ENCODE results near the gene YY2.
"Not testable (repeated sequence)": the region's sequence is repeated elsewhere in the genome, so short reads cannot be mapped to it uniquely, and the experiment has no call there.

The YY2 gene

DNA sequence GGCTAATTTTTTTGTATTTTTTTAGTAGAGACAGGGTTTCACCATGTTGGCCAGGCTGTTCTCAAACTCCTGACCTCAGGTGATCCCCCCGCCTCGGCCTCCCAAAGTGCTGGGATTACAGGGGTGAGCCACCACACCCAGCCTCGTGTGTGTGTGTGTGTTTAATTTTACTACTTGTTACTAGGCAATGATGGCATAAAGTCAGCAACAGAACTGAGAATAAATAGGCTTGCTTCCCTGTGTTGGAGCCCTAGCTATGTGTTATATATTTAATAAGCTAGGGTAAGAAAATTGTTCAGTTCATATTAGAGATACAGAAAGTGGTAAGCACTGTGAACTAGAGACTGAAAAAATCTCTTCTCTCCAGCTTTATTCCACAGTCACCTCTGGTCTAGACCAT, 18.4 kb downstream of the YY2 start:
- not testable (repeated sequence) for DNase-seq (ENCODE audit: low read depth in 2 of 2)

DNA sequence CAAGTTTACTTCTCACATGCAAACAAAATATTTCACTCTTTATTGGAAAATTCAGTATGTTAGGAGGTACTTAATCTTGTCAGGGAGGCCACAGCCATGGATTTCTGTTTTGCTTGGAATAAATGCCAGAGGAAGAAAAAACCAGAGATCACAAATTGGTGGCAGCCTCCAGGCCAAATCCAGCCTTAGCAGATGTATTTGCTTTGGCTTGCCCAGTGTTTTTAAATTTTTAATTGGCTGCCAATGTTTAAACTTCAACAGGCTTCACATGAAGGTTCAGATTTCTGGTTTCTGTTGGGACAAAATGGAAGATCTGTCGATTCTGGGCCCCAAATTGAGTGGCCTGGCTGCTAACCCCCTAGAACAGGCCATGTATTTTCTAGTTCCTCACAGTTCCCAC, 19.2 kb downstream of the YY2 start:
- no peak for DNase-seq (ENCODE audit: low read depth in 2 of 2)

DNA sequence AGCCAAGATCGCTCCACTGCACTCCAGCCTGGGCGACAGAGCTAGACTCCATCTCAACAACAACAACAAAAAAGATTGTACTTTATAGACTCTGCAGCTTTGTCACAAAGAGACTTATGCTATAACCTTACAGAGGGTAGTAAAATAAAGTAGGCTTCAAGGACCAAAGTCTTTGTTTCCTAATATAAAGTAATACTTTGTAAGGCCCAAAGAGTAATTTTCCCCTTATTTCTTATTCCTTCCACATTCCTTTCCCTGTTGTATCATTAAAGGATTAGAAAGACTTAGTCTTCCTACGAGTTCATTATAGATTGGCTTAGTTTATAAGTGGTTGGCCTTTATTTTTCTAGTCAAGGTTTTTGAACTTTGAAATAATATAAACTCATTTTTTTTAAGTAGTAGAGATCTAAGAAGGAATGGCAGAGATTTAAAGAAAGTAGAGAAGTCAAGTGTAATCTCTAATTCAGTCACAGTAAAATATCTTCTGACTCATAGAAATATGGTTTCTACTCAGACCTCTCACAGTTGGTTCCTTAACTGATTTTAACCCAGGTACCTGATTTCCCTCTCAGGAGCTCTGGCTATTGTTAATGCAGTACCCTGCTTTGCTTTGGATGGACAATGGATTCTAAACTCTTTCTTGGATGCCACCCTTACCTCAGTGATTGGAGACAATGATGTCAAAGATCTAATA, 26.2 kb downstream of the YY2 start:
- no peak for DNase-seq (ENCODE audit: low read depth in 2 of 2)

DNA sequence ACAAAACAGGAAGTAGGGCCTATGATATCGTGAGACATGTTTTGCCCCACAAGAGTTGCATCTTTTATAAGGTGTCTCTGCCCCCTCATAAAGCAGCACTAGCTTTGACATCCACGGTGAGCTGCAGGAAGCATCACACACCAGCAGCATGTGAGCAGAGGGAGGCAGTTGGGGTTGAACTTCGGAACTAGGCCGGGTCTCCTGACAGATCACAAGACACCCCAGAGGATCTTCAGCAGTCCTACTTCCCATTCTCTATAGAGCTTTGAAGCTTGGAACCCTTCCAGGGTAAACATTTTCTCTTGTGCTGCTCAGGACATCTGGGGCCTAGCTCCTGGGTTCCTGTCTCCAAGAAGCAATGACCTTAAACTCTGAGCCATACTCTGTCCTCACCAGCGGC, 27.5 kb downstream of the YY2 start:
- DNase-seq (ENCODE audit: low read depth in 2 of 2): no peak

DNA sequence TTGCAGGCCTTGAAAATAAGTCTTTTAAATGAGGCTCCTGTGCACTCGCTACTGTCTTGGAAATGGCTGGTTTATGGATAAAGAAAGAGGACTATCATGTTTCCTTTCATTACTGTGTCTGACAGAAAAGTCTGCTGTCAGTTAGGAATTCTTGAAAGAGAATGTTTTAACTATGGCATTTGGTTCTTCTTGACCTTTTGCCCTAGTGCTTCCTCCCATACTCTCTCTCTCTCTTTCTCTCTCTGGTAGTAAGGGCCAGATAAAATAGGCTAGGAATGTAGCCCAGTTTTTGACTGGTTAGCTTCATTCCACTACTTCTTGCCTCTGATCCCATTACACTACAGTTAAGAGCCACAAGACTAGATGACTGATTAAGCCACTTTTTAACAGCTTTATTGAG, 29.8 kb downstream of the YY2 start:
- DNase-seq (ENCODE audit: low read depth in 2 of 2): no peak

DNA sequence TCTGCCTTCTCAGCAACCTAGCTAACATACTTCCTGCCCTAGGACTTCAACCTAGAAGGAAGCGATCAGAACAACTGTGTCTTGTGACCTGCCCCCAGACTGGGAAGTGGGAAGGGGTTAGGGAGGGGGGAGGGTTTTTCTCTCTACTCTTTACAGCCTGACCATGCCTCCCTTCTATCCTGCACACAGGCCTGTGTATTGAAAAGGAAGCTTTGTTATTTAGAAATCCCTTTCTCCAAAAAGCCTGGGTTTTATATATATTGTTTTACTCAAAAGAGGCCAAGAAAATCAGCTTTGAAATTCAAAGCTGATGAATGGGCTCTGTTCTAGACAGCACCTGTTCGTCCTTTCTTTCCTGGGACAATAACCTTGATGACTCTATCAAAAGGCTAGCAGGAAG, 49.5 kb downstream of the YY2 start:
- DNase-seq (ENCODE audit: low read depth in 2 of 2): no peak

DNA sequence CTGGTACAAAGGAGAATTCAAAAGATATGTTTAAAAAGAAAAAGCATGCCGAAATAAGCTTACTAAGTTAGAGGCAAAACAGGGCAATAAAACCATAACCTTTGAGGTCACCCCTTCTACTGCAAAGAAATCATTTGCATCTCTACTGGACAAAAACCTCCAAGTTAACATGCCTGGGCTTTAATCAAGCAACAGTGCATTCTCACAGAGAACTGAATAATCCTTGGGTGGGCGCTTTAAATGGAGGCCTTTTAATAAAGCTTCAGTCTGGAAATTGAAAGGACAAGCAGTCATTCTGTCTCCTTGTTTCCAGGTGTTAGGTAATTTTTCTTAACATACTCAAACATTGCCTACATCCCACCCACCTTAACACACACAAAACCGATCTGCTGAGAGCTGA, 50.2 kb downstream of the YY2 start:
- DNase-seq (ENCODE audit: low read depth in 2 of 2): no peak

DNA sequence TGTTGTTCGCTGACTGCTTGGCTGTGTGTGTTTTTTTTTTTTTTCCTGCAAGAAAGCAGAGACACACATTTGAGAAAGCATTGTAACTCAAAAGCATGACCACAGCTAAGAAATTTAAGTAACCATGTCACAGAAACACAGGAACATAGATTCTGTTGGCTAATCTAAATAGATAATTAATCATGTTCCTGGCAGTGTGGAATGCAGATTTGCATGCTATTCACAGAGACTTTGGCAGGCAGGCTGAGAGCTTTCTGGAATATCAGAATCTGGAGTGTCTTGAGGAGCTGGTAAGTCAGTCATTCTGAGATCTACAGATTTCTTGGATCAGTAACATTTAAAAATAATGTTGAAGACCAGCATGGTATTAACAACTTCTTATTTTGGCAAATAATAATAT, 51.5 kb downstream of the YY2 start:
- no peak for DNase-seq (ENCODE audit: low read depth in 2 of 2)
